ENCODE data around the gene VASH2.
"Not testable (repeated sequence)": the region's sequence is repeated elsewhere in the genome, so short reads cannot be mapped to it uniquely, and the experiment has no call there.

VASH2 gene

GRCh38 chr1:213017447-213018273 lies 67.3 kb downstream of the VASH2 start:
- H3K27me3 ChIP-seq (ENCODE audit: control insufficient read depth in 5 of 5, insufficient read depth in 4 of 5, low read length in 5 of 5) = no peaks in the 10 kb centered on the region
- no peak overlapping the region for H3K9ac ChIP-seq (ENCODE audit: low read length in 5 of 5)
- H3K4me1 ChIP-seq (ENCODE audit: control insufficient read depth in 5 of 5, insufficient read depth in 5 of 5, low read length in 5 of 5) = peaks cover 2 to 18% (median 12%) of the 10 kb centered on the region in 5 donors
- H3K4me3 ChIP-seq (ENCODE audit: low read depth in 1 of 5, low read length in 5 of 5) = no peak overlapping the region
- H3K27ac ChIP-seq (ENCODE audit: low read depth, low read length) = no peak overlapping the region
- peaks cover 0 to 3% (median 0%) of the 10 kb centered on the region in 5 donors for H3K36me3 ChIP-seq (ENCODE audit: control insufficient read depth in 5 of 5, insufficient read depth in 5 of 5, low read length in 5 of 5)
- H3K9me3 ChIP-seq (ENCODE audit: control insufficient read depth in 5 of 5, low read length in 5 of 5) = no peaks in the 10 kb centered on the region

DNA sequence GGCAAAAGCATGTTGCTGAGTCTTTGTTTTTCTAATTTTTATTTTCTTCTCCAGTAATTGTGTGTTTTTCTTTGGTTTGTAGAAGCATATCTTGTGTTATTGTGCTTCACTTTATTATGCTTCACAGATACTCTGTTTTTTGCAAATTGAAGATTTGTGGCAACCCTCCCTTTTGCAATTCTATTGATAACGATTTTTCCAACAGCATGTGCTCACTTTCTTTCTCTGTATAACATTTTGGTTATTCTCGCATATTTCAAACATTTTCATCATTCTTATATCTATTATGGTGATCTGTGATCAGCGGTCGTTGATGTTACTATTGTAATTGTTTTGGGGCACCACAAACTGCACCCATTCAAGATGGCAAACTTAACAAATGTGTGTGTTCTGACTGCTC lies 69.1 kb downstream of the VASH2 start:
- H3K27ac ChIP-seq (ENCODE audit: low read depth, low read length) = no peak overlapping the region
- H3K27me3 ChIP-seq (ENCODE audit: control insufficient read depth in 5 of 5, insufficient read depth in 4 of 5, low read length in 5 of 5) = peaks cover 0 to 4% (median 0%) of the 10 kb centered on the region in 5 donors
- no peaks in the 10 kb centered on the region for H3K36me3 ChIP-seq (ENCODE audit: control insufficient read depth in 5 of 5, insufficient read depth in 5 of 5, low read length in 5 of 5)
- H3K4me1 ChIP-seq (ENCODE audit: control insufficient read depth in 5 of 5, insufficient read depth in 5 of 5, low read length in 5 of 5) = peaks cover 1 to 11% (median 7%) of the 10 kb centered on the region in 5 donors
- H3K9ac ChIP-seq (ENCODE audit: low read length in 5 of 5) = no peak overlapping the region
- H3K4me3 ChIP-seq (ENCODE audit: low read depth in 1 of 5, low read length in 5 of 5) = no peak overlapping the region
- no peaks in the 10 kb centered on the region for H3K9me3 ChIP-seq (ENCODE audit: control insufficient read depth in 5 of 5, low read length in 5 of 5)

- H3K4me1 ChIP-seq (ENCODE audit: control insufficient read depth in 5 of 5, insufficient read depth in 5 of 5, low read length in 5 of 5) = peaks cover 0 to 5% (median under 1%) of the 10 kb centered on the region in 5 donors
- no peaks in the 10 kb centered on the region for H3K36me3 ChIP-seq (ENCODE audit: control insufficient read depth in 5 of 5, insufficient read depth in 5 of 5, low read length in 5 of 5)
- H3K9me3 ChIP-seq (ENCODE audit: control insufficient read depth in 5 of 5, low read length in 5 of 5) = no peaks in the 10 kb centered on the region
- H3K27ac ChIP-seq (ENCODE audit: low read depth, low read length) = no peak overlapping the region
- peaks cover 0 to 4% (median 0%) of the 10 kb centered on the region in 5 donors for H3K27me3 ChIP-seq (ENCODE audit: control insufficient read depth in 5 of 5, insufficient read depth in 4 of 5, low read length in 5 of 5)
- no peak overlapping the region for H3K9ac ChIP-seq (ENCODE audit: low read length in 5 of 5)
- no peak overlapping the region for H3K4me3 ChIP-seq (ENCODE audit: low read depth in 1 of 5, low read length in 5 of 5)
Measured at GRCh38 chr1:213020016-213020415, 69.7 kb downstream of the VASH2 start.

DNA sequence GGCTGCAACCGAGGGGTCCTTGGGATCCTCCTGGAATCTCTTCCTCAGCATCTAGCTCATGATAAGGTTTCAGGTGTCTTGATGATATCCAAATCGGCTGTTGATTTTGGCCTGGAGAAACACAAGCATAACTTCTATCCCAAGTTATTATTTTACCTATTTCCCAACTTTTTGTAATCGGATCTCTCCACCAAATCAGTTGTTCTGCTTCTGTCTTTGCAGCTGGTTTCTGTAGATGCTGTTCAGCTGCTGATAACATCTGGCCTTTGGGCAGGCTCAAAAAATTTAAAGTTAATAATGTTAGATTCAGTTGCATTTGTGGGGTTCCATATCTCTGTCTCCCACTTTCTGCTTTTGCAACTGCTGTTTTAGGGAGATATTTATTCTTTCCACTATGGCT lies 76.7 kb downstream of the VASH2 start:
- H3K9me3 ChIP-seq (ENCODE audit: control insufficient read depth in 5 of 5, low read length in 5 of 5); H3K27me3 ChIP-seq (ENCODE audit: control insufficient read depth in 5 of 5, insufficient read depth in 4 of 5, low read length in 5 of 5); H3K36me3 ChIP-seq (ENCODE audit: control insufficient read depth in 5 of 5, insufficient read depth in 5 of 5, low read length in 5 of 5); H3K9ac ChIP-seq (ENCODE audit: low read length in 5 of 5); H3K4me3 ChIP-seq (ENCODE audit: low read depth in 1 of 5, low read length in 5 of 5); H3K4me1 ChIP-seq (ENCODE audit: control insufficient read depth in 5 of 5, insufficient read depth in 5 of 5, low read length in 5 of 5); H3K27ac ChIP-seq (ENCODE audit: low read depth, low read length): not testable (repeated sequence)

DNA sequence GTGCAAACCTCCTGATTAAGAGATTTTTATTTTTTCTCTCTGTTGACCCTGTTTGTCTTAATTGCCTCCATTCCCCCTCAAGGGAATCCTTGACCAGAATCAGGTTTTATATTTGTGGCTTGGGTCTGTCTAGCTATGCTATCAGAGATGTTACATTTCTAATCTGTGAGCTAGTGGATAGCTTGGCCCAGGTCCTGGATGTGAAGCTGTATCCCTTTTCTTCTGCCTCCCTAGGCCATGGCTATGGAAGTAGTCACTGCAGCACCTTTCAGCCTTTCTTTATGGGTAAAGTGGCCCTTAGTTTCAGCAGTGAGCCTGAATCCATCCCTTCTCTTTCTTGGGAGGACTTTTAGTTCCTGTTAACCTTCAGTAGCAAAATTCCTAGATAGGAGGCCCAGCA lies 82.3 kb downstream of the VASH2 start:
- H3K36me3 ChIP-seq (ENCODE audit: control insufficient read depth in 5 of 5, insufficient read depth in 5 of 5, low read length in 5 of 5) = no peaks in the 10 kb centered on the region
- no peak overlapping the region for H3K27ac ChIP-seq (ENCODE audit: low read depth, low read length)
- no peak overlapping the region for H3K9ac ChIP-seq (ENCODE audit: low read length in 5 of 5)

GRCh38 chr1:213034713-213035112 lies 84.4 kb downstream of the VASH2 start:
- no peaks in the 10 kb centered on the region for H3K9me3 ChIP-seq (ENCODE audit: control insufficient read depth in 5 of 5, low read length in 5 of 5)
- no peaks in the 10 kb centered on the region for H3K36me3 ChIP-seq (ENCODE audit: control insufficient read depth in 5 of 5, insufficient read depth in 5 of 5, low read length in 5 of 5)
- H3K9ac ChIP-seq (ENCODE audit: low read length in 5 of 5) = no peak overlapping the region
- H3K4me1 ChIP-seq (ENCODE audit: control insufficient read depth in 5 of 5, insufficient read depth in 5 of 5, low read length in 5 of 5) = no peaks in the 10 kb centered on the region
- H3K27me3 ChIP-seq (ENCODE audit: control insufficient read depth in 5 of 5, insufficient read depth in 4 of 5, low read length in 5 of 5) = peaks cover 0 to 6% (median 3%) of the 10 kb centered on the region in 5 donors
- no peak overlapping the region for H3K27ac ChIP-seq (ENCODE audit: low read depth, low read length)
- H3K4me3 ChIP-seq (ENCODE audit: low read depth in 1 of 5, low read length in 5 of 5) = no peak overlapping the region

More for the DNA sequence above, 82.3 kb downstream of the VASH2 start:
- H3K4me3 ChIP-seq (ENCODE audit: low read depth in 1 of 5, low read length in 5 of 5) = no peak overlapping the region
- H3K9me3 ChIP-seq (ENCODE audit: control insufficient read depth in 5 of 5, low read length in 5 of 5) = no peaks in the 10 kb centered on the region
- H3K27me3 ChIP-seq (ENCODE audit: control insufficient read depth in 5 of 5, insufficient read depth in 4 of 5, low read length in 5 of 5) = peaks cover 0 to 6% (median 0%) of the 10 kb centered on the region in 5 donors
- H3K4me1 ChIP-seq (ENCODE audit: control insufficient read depth in 5 of 5, insufficient read depth in 5 of 5, low read length in 5 of 5) = no peaks in the 10 kb centered on the region

DNA sequence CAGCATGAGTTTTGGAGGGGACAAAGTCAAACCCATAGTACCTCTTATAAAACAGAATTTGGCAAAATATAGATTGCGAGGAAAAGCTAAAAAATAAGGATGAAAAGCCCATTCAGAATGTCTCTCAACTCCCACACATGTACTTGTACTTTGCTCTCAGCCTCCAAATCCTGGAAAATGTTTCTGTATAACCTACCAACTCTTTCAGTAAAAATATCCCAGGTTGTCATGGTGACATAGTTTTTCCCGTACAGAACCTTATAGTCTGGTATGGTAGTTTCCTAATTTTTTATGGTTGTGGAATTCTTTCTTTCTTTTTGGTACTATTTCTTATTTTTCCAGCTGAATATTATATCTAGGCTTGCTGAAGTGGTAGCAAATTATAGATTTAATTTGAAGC lies 85.2 kb downstream of the VASH2 start:
- Histone ChIP-seq H3K4me1 (ENCODE audit: control insufficient read depth in 5 of 5, insufficient read depth in 5 of 5, low read length in 5 of 5) (no peaks in the 10 kb centered on the region), H3K27me3 (ENCODE audit: control insufficient read depth in 5 of 5, insufficient read depth in 4 of 5, low read length in 5 of 5) (peaks cover 0 to 6% (median 3%) of the 10 kb centered on the region in 5 donors), H3K9me3 (ENCODE audit: control insufficient read depth in 5 of 5, low read length in 5 of 5) (no peaks in the 10 kb centered on the region), H3K36me3 (ENCODE audit: control insufficient read depth in 5 of 5, insufficient read depth in 5 of 5, low read length in 5 of 5) (no peaks in the 10 kb centered on the region), H3K9ac (ENCODE audit: low read length in 5 of 5) (no peak overlapping the region), H3K27ac (ENCODE audit: low read depth, low read length) (no peak overlapping the region), H3K4me3 (ENCODE audit: low read depth in 1 of 5, low read length in 5 of 5) (no peak overlapping the region)

All from subcutaneous abdominal adipose tissue (tissue), 5 donors.